ENCODE data around the gene PBX1.

The PBX1 gene

DNA sequence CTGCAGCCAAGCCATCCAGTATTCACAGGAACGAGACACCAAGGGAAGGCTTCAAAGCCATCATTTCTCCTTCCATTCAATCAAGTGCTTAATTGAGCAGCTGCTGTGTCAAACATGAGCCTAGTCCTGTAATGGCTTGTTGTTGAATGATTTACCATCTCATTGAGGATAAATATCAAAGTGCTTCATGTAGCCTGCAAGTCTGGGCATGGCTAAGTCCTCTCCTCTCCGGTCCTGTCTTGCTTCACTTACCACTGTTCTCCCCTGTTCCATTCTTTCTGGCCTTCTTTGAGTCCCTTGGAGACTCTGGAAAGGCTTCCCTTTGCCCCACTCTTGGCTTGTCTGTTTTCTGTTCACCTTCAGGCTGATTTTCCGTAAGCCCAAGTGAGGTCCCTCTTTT, 279.8 kb downstream of the PBX1 start:
- no peak for ATAC-seq

DNA sequence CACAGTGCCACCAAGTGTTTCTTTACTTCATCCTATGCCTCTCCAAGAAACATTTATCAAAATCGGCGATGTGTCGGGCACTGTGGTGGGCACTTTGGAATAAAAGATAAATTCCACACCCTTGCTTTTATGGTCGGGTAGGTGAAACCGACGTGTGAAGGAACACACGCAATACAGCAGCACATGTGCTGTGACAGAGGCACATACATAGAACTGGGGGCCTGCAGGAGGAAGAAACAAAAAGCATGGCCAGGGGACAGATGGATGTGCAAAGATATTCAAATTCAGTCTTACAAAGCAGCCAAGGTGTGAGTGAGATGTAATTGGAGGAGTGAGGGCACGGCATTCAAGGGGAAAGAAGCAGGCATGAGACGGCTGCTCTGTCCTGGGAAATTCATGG, 282.0 kb downstream of the PBX1 start:
- ATAC-seq: no peak

DNA sequence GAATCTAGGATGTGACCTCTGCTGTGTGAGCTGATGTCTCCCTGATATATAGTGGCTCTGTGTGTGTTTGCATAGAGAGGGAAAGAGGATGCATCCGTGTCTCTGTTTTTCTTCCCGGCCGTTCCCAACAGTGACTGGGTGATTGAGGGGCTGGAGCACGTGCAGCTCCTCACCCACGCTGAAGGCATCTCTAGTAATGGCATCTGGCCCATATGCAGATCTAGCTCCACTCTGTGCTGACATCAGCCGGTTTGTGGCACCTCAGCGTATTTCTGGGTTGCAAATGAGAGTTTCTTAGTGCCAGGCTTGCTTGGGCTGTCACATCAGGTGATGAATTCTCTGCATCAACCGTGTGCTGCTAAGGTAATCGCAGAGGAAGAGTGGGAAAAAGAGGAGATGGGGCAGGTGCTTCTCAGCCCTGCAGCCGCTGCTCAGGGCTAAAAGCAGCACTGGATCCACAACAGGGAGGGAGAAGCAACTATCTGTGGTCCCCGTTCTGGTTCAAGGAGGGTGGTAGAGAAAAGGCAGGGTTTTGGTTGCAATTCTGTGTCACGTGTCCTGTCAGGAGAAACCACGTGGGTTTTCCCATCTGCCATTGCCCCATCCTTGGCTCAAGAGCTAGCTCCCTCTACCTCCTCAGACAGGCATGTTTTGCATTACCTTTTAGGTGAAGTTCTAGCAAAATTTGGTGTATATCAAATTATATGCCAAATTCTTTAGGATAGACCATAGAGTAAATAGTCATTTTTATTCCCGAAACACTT, 282.9 kb downstream of the PBX1 start:
- ATAC-seq: no peak

DNA sequence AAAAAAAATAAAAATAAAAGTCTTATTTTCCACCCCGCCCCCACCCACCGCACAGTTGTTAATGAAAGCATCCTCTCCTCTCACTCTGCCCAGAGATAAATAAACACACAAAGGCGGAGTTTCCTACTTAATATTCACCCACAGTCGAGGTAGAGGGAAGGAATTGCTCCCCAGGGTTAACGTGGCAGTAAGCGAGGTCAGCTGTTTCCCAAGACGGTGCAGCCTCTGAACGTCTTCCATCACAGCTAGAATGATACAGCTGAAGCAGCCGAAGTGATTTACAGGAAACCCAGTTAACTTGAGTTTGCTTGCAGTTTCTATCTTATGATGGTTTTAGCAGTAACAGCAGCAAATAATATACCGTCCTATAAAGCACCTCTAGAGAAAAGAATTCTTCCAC, 283.9 kb downstream of the PBX1 start:
- ATAC-seq: no peak

DNA sequence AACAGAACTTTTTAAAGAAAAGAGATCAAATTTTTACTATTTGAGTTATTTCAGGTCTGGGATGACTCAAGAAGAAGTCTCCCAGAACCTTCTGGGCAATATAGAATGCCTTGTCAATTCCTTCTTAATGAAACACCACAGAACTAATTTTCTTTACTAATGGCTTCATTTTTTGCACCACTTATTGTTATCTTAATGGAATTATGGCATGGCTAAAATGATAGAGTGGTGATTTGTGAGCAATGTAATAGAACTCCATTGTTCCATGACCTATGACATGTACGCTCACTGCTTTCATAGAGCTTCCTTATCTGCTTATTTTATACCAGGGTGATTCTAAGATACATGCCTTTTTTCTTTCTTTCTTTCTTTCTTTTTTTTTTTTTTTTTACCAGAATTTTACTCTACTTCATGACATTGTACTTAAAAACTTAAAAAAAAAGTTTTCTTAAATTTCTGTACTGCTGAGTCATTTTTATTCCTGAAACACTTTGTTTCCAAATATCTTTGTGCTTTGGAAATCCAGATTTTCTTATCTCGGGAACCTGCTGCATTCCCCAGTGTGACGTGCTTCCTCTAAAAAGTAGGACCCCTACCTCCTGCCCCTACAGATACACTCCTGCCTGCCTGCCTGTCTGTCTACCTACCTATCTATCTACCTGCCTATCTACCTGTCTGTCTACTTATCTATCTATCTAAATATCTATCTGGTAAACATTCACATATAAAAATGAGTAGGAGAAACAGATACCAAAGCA, 284.9 kb downstream of the PBX1 start:
- no peak for ATAC-seq

DNA sequence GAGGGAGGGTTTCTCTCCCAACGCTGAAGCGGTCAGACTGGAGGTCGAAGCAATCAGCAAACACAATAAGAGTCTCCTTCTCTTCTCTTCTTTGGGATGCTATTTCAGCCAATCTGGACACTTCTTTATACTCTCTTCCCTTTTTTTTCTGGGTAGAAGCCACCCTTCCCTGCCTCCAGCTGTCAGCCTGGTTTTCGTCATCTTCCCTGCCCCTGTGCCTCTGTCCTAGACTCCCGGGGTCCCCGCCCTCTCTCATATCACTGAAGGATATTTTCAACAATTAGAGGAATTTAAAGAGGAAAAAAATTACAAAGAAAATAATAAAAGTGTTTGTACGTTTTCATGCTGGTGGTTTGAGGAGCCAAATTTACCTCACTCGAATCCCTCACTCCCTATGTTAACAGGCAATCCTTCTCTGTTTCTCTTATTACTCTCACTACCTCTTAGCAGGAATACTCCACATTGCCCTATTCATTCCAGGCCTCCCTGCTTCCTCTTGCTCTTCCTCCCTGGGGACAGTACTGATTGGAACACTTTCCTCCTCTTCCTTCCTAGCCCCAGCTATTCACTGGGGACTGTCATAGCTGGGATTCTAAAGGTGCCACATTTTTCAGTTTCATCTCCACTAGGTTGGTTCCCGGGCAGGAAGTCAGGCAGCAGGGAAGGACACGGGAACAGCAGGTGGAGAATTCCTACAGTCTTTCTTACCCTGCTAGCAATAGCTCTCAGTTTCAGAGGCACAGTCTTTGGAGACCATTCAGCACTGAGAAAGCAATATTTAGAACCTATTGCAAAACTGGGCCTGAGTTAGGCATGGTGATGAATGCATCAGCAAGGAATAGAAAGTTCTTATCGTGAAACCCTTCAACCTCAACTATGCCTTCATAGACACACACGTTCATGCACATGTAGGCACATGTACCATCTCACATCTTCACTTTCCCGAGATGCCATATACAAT, 288.0 kb downstream of the PBX1 start:
- no peak for ATAC-seq

DNA sequence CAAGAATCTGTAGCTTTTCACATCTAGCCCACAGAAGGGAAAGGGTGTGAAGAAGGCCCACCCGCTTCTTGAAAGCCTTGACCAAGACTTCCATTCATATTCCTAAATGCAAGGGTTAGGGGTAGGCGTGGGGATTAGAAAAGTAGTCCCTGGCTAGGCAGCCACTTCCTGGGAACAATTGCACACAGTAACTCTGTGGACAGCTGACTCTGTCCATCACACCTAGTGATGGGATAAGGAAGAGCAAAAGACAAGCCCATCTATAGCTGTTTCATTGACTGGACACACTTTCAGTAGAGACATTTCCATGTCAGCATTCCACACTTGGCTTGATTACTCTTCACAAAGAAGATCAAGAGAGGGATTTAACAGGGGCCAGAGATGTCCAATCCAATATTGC, 294.2 kb downstream of the PBX1 start:
- no peak for ATAC-seq

DNA sequence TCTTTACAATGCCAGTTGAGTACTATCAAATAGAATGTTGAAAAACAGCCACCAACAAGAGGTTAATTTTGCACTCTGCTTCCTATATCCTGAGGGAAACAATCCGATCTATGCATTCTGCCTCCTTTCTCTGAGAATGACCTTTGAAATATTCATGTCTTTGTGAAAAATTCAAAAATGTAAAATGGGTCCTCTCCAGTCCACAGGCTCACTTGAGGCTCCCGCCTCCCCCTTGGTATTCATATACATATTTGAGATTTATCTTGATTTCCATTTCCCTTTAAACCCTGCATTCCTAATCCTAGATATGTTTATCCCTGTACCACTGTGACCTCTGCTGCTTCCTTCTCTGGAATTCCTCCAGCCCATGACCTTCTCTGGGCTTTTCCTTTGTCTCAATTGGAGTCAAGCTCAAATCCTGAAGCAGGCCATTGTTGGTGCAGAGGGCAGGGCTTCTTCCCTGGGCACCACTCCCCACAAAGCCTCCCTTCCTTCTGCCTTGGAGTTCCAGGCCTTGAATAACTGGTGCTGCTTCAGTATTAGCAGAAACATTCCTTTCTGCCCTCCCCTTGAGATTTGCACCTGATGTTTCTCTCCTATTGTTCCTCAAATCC, 296.8 kb downstream of the PBX1 start:
- no peak for ATAC-seq

DNA sequence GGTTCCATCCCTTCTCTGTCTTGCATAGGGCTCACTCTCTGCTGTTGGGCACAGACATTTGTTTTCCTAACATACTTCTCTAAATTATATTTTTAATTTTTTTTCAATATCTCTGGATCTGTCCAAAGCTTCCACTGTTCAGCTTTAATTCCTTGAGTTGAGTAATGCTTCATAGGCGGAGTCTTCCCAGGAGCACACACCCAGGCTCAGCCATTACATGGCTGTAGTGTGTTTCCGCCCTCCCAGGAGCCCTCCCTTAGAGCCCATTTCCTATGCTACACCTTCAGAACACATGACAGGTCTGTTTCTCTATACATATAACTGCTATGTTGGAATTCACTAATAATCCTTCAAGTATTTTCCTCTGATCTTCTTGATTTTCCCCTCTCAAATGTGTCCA, 297.4 kb downstream of the PBX1 start:
- no peak for ATAC-seq

DNA sequence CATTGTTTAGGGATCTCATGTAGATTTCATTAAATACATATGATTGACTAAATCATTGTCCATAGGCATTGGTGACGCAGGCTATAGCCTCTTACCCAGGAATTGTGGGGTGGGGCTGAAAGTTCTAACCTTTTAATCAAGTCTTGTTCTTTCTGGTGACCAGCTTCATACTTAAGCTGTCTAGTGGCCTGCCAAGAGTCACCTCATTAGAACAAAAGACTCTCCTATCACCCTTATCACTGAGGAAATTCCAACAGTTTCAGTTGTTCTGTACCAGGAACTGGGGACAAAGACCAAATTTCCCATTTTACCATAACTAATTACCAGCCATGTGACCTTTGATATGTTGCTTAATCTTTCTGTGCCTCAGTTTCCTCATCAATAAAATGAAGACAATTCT, 298.5 kb downstream of the PBX1 start:
- ATAC-seq: no peak

DNA sequence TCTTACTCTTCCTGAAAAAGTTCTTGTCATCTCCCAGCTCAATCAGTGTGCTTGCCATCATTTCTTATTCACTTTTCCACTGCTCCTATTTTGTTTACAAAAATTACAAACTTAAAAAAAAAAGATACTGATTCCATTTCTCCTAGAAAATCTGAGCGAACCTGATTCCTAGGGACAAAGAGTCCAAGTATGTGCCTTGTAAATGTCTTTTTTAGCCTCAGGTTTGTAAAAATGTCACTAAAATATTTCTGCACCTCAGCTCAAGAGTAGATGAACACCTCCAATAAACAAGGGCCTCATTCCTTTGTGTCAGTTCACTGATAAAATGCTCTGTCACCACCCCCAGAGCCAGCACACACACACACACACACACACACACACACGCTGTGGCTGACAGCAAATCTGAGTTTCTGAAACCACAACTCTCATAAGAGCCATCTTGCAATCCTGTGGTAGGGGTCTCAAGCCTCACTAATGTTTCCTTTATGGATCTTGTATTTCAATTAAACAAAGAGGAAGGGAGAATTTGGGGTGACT, 299.2 kb downstream of the PBX1 start:
- ATAC-seq: no peak

DNA sequence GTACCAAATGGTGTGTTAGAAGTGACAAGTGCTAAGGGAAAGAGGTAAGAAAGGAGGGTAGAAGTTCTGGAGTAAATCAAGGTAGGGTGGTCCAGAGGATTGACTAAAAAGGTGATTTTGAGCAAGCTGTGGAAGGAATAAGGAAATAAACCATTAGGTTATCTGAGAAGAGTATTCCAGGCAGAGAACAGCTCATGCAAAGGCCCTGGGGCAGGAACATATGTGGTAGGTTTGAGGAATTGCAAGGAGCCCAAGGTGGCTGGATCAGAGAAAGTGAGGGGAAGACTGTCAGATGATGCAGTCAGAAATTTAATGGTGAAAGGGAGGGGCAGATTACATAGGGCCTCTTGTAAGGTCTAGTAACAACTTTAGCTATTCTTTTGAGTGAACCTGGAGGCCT, 302.6 kb downstream of the PBX1 start:
- no peak for ATAC-seq

DNA sequence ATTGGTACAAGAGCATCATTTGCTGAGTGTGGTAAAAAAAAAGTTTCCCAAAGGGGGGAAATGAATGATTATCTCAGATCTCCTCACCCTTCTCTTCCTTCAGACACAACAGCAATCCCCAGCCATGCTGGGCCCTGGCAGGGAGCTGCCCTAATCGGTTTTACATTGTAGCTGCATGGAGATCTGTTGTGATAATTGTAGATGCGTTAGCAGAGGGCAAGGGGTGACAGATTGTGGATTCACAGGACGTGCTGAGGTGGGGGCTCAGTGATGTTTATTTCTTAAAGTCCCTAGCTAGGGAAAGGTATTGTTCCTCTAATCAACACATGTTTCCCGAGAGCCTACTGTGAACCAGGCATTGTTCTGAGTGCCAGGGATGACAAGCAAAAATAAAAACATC, 304.1 kb downstream of the PBX1 start:
- no peak for ATAC-seq

DNA sequence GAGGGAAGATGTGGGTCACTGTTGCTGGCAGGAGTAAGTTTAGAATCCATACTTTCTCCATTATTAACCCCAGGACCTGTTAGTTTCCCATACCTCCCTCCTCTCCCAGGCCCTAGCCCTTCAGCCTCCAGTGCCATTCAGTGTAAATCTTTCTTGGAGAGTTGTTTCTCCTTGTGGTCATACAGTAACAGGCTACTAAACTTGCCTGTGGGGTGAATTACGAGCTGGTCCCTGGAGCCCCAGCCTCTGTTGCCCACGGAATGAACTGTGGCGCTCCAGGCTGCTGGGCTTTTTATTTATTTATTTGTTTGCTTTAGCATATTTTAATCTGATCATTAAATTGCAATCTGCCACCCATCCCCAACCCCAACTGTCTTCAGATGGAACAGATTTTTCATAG, 305.2 kb downstream of the PBX1 start:
- ATAC-seq: no peak

DNA sequence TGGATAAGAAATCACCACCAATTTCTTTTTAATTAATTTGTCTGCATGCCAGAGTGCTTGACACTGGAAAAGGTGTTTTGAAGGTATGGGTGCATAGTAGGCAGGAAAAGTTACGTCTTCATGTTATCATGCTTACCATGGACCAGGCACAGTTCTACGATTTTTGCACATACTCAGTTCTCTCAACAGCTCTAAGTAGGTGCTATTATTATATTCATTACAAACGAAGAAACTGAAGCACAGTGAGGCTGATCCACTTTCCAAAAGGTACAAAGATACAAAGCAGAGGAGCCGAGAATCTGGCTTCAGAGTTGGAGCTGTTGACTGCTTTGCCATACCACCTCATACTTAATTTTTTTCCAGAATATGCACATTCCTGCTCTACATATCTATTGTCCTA, 306.4 kb downstream of the PBX1 start:
- ATAC-seq: no peak

DNA sequence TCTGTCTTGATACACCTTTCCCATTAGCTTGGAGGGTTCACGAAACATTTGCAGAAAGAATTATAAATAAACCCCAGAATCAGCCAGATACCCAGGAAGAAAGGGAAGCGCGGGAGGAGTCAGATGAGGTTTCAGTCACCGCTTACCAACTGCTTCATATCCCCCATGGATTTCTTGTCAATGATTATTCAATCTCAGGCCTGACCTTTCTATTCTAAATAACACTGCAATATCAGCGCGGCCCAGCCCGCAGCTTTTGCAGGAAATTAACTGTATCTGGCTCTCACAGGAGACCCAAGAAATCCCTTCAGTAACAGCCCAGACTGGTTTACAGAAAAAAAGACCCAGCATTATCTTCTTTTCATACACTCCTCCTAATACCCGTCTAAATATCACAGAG, 308.6 kb downstream of the PBX1 start:
- no peak for ATAC-seq

DNA sequence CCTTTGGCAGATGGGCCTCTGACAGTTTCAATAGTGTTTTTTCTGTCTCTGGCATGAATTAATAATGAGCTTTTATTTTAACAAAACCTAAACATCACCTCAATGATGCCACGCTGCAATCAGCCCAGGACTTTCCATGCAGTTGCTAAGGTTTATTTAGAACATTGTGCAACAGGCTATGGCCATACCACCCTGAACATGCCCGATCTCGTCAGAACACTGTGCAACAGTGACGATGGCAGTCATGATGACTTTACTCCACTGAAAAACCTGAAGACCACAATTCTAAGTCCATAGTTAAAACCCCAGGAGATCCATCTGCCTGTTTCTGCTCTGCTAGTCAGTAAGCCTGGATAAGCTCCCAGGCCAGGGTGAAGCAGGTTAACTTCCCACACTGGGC, 310.0 kb downstream of the PBX1 start:
- no peak for ATAC-seq

DNA sequence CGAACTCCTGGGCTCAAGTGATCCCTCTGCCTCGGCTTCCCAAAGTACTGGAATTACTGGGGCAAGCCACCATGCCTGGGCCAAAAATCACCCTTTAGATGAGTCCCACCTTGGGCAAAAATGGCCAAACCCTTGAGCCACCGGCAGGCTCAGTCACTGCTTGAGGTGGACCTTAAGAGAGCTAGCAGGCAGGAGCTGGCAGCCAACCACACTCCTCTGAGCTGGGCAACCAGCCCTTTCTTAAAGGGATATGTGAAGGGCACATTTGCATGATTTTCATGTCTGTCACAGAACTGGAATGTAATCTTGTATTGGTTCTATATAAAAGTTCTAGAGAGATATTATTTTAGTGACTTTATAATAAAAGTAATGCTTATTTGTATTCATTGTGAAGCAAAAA, 316.5 kb downstream of the PBX1 start:
- no peak for ATAC-seq

DNA sequence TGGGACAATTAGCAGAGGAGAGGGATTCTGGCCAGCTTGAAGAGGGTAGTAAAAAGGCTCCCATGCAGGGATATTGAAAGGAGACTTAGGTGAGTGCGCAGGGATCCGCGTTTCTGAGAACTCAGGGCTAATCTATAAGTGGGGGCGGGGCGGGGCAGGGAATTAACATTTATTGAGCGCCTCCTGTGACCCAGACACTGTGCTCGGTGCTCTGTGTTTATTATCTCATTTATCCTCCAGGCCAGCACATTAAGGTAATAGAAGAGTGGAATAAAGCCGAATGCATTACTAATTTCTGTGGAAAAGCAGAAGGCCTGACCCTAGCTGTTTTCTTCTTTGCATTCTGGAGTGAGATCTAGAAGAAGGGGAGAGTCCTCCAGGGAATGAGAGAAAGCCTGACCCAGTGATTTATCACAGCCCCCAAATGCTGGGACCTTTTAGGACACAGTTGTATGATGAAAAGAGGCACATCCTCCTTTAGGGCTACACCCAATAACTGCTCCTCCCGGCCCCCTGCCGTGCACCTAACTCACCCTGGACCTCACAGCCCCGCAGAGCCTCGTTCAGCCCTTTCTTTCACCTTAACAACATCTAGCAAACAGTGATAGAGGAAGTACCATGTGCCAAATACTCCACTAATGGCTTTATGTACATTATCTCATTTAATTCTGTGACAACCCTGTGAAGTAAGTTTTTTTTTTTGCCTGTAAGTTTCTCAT, 317.6 kb downstream of the PBX1 start:
- no peak for ATAC-seq

DNA sequence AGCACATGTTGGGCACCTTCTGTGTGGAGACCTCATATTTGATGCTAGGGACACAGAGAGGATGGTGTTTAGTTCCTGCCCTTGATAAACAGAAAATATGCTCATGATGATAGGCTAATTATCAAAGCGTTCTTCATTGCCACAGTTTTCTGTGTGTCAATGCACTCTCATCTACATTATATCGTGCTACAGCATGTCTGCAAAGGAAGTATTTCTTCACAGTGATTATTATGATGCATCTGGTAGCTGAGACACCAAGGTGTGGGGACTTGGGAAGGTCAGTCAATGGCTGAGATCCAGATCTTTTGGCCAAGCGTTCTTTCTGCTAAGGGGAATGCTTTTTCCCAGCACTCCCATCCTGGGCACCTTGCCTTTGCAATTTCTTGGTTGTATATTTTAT, 321.2 kb downstream of the PBX1 start:
- ATAC-seq: no peak

DNA sequence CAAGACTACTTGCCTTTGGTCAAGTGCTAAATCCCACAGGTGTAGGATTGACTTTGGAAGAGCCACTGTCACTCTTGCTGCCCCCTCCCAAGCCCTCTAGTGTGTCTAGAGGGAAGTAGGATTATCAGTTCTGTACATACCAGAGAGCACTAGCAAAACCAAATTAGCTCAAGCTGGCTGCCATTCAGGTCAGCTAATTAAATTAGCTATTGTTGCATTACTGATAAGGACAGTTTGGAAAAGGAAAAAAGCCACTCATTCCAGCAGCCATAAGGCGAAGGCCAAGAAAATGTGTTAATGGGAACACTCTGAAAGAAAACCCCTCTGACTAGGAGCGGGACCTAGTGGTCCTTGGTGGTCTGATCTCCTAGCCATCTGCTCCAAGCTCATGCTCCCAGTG, 321.7 kb downstream of the PBX1 start:
- ATAC-seq: no peak

DNA sequence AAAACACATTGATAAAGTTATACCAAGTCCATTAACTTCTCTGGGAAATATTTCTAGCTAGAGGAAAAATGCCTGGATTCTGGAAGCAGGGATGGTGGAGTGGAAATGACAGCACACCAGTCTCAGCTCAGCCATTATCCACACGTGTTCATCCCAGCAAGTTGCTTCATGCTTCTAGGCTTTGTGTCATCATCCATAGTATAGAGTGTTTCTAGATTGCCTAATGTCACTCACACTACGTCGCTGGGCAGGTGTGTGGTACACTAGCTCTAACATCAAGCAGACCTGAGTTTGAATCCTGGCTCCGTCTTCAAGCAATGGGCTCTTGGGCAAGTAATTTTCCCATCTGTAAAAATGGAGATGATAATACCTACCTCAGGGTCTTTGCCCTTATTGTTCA, 326.3 kb downstream of the PBX1 start:
- no peak for ATAC-seq

All from activated CD4-positive, CD25-positive, alpha-beta regulatory T cell treated with anti-CD3 and anti-CD28 coated beads, Interleukin-2, amount 50 U/mL, for 24 hours (primary cell).